Smooth muscle cell (in vitro differentiated cells): ENCODE results near the gene KCNMA1. TPM values are rescaled to one million over a fixed set of nuclear protein-coding genes. Genes with fewer than 3 reads are reported as not detected.

Source experiments
- DNase-seq: peaks from one replicate; lab custom pipeline; 2025; ENCODE audit not compliant: unreplicated experiment; lab: John Stamatoyannopoulos, UW
- H2AFZ ChIP-seq: fragments of 200-600 bp; sonication (generic); 2 replicates; pipeline ENCODE4 v1.6.0; 2016; ENCODE audit warnings: antibody characterized with exemption, low read depth, mild to moderate bottlenecking
- H3F3A ChIP-seq: fragments of 200-600 bp; sonication (generic); 2 replicates; pipeline ENCODE4 v1.6.0; 2017; ENCODE audit warnings: antibody characterized with exemption, low read depth
- H3K27ac ChIP-seq: fragments of 200-600 bp; sonication (generic); 2 replicates; pipeline ENCODE4 v1.5.1; 2016; ENCODE audit warnings: low read depth, mild to moderate bottlenecking
- H3K27me3 ChIP-seq: fragments of 200-600 bp; sonication (generic); 2 replicates; pipeline ENCODE4 v1.6.1; 2016; ENCODE audit warnings: low read depth, mild to moderate bottlenecking
- H3K36me3 ChIP-seq: fragments of 200-600 bp; sonication (generic); 2 replicates; pipeline ENCODE4 v1.5.1; 2016; ENCODE audit warnings: low read depth
- H3K4me1 ChIP-seq: fragments of 200-600 bp; sonication (generic); 2 replicates; pipeline ENCODE4 v1.5.1; 2016; ENCODE audit warnings: low read depth
- H3K4me2 ChIP-seq: fragments of 200-600 bp; sonication (generic); 2 replicates; pipeline ENCODE4 v1.6.0; 2016; ENCODE audit warnings: mild to moderate bottlenecking
- H3K4me3 ChIP-seq: fragments of 200-600 bp; sonication (generic); 2 replicates; pipeline ENCODE4 v1.5.1; 2016; ENCODE audit warnings: mild to moderate bottlenecking
- H3K79me2 ChIP-seq: fragments of 200-600 bp; sonication (generic); 2 replicates; pipeline ENCODE4 v1.6.0; 2016; ENCODE audit warnings: low read depth, mild to moderate bottlenecking
- H3K9ac ChIP-seq: fragments of 200-600 bp; sonication (generic); 2 replicates; pipeline ENCODE4 v1.6.0; 2016; ENCODE audit warnings: low read depth
- H3K9me3 ChIP-seq: fragments of 200-600 bp; sonication (generic); replicated peaks from 2 replicates; pipeline ENCODE4 v1.5.1; 2016; ENCODE audit warnings: low read depth
- H4K20me1 ChIP-seq: fragments of 200-600 bp; sonication (generic); 2 replicates; pipeline ENCODE4 v1.6.0; 2016; ENCODE audit warnings: low read depth
- WGBS: methylation state at CpG from one replicate; pipeline ENCODE4 v1.1.7; 2016; ENCODE audit warnings: low lambda C conversion rate; 5-methylcytosine and 5-hydroxymethylcytosine counted together
- polyA plus RNA-seq: library from polyadenylated mRNA; unstranded; fragments of >200 nt; fragmentation: Nextera tagmentation; extraction: Ambion mirVana; gene quantifications from 2 replicates; pipeline ENCODE4 v1.2.1, GENCODE V29; 2016
- total RNA-seq: library from RNA; depleted of rRNA; stranded (reverse); fragments of >200 nt; gene quantifications from 2 replicates; pipeline ENCODE4 v1.2.3, GENCODE V29; 2014
- TF ChIP-seq, protein P1 (sequence below): fragments of 200-600 bp; sonication (generic); IDR thresholded peaks from 2 replicates; pipeline ENCODE4 v1.5.1; 2017; ENCODE audit warnings: borderline replicate concordance, mild to moderate bottlenecking, antibody characterized with exemption; ENCODE audit not compliant: insufficient read depth, poor library complexity, severe bottlenecking

Gene KCNMA1
- total and polyA plus RNA-seq, 2 experiments from 2014 or later, result 9.1 to 23.4 TPM

GRCh38 chr10:77109351-77109994 lies 528.1 kb downstream of the KCNMA1 start:
- H3K4me2 ChIP-seq, result no peak overlapping the region
- DNase-seq, result no peak
- H3K36me3 ChIP-seq, result no peaks in the 10 kb centered on the region
- no peak overlapping the region for H3K9ac ChIP-seq
- peaks cover 4% of the 10 kb centered on the region for H3K4me1 ChIP-seq
- no peaks in the 10 kb centered on the region for H3K9me3 ChIP-seq
- H2AFZ ChIP-seq, result no peak overlapping the region
- no peak overlapping the region for H3K4me3 ChIP-seq
- no peaks in the 10 kb centered on the region for H4K20me1 ChIP-seq
- H3K27me3 ChIP-seq, result no peaks in the 10 kb centered on the region
- no peak overlapping the region for H3K27ac ChIP-seq
- TF ChIP-seq, protein P1, sequence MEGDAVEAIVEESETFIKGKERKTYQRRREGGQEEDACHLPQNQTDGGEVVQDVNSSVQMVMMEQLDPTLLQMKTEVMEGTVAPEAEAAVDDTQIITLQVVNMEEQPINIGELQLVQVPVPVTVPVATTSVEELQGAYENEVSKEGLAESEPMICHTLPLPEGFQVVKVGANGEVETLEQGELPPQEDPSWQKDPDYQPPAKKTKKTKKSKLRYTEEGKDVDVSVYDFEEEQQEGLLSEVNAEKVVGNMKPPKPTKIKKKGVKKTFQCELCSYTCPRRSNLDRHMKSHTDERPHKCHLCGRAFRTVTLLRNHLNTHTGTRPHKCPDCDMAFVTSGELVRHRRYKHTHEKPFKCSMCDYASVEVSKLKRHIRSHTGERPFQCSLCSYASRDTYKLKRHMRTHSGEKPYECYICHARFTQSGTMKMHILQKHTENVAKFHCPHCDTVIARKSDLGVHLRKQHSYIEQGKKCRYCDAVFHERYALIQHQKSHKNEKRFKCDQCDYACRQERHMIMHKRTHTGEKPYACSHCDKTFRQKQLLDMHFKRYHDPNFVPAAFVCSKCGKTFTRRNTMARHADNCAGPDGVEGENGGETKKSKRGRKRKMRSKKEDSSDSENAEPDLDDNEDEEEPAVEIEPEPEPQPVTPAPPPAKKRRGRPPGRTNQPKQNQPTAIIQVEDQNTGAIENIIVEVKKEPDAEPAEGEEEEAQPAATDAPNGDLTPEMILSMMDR, result no peak
- no peaks in the 10 kb centered on the region for H3K79me2 ChIP-seq
- WGBS, result 90% methylated on average over 9 of the region's 9 CpGs
- no peaks in the 10 kb centered on the region for H3F3A ChIP-seq

GRCh38 chr10:77106676-77107075 lies 530.9 kb downstream of the KCNMA1 start:
- TF ChIP-seq, protein P1, result no peak
- Histone ChIP-seq H4K20me1 (no peaks in the 10 kb centered on the region), H3K4me2 (no peak overlapping the region), H3K4me3 (no peak overlapping the region), H3K4me1 (peaks cover 3% of the 10 kb centered on the region), H3K9me3 (no peaks in the 10 kb centered on the region), H3K27me3 (no peaks in the 10 kb centered on the region), H3F3A (no peaks in the 10 kb centered on the region), H3K9ac (no peak overlapping the region), H3K36me3 (no peaks in the 10 kb centered on the region), H3K79me2 (no peaks in the 10 kb centered on the region), H2AFZ (no peak overlapping the region), H3K27ac (no peak overlapping the region)
- no peak for DNase-seq
- 90% methylated on average over 3 of the region's 3 CpGs for WGBS

DNA sequence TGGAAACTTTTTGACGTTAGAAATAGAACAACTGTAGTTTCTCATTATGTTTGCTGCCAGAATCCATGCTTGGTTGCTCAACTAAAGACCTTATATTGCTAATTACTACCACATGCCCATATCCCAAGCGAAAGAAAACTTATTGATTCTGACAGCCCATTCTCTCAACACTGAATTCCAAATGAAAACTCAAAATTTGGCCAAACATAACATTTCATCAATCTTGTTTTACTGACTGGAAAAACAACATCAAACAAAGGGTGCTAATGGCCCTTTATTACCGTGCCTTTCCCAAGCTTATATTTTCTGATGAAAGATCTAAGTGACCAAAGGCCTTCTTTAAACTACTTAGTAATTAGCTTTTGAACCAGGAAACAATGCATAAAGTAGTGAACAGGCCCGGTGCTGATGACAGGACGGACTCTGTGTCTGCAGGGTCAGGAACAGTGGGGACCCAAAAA lies 531.8 kb downstream of the KCNMA1 start:
- Histone ChIP-seq H3K27ac (no peak overlapping the region), H3K9ac (no peak overlapping the region), H4K20me1 (no peaks in the 10 kb centered on the region), H3F3A (no peaks in the 10 kb centered on the region), H3K4me2 (no peak overlapping the region), H3K36me3 (no peaks in the 10 kb centered on the region), H3K27me3 (no peaks in the 10 kb centered on the region), H3K4me3 (no peak overlapping the region), H3K4me1 (no peaks in the 10 kb centered on the region), H3K9me3 (no peaks in the 10 kb centered on the region), H2AFZ (no peak overlapping the region), H3K79me2 (no peaks in the 10 kb centered on the region)
- DNase-seq, result no peak
- TF ChIP-seq, protein P1, result no peak
- WGBS, result 42% methylated on average over 5 of the region's 5 CpGs

DNA sequence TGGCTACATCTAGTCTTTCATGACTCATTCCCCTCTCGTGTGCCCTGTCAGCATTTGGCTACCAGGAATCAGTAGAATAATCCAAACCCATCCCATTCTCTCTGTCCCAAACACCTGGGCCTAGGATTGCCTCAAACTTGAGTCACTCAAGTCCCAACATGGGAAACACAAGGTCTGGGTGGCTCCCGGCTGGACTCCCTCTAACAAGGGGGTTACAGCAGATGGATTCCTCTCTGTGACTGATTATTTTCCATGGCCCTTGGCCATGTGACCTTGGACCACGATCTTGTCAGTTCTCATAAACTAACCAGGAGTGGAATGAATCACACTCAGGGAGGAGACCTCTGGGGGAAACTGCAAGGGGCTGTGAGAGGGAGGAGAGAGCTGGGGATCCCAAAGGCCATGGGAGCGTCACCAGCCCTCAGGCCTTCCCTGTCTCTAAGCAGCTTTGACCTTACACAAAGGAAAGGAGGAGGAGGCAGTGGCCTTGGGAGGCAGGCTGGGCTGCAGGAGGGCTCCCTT lies 533.1 kb downstream of the KCNMA1 start:
- WGBS, result 56% methylated on average over 4 of the region's 4 CpGs
- Histone ChIP-seq H3K27ac (no peak overlapping the region), H3K9me3 (no peaks in the 10 kb centered on the region), H3K4me3 (no peak overlapping the region), H3F3A (no peaks in the 10 kb centered on the region), H4K20me1 (no peaks in the 10 kb centered on the region), H3K79me2 (no peaks in the 10 kb centered on the region), H3K9ac (no peak overlapping the region), H2AFZ (no peak overlapping the region), H3K27me3 (no peaks in the 10 kb centered on the region), H3K36me3 (no peaks in the 10 kb centered on the region), H3K4me2 (no peak overlapping the region), H3K4me1 (no peaks in the 10 kb centered on the region)
- no peak for DNase-seq
- TF ChIP-seq, protein P1, result no peak
